HG02852 (cell line): ENCODE measurements around the gene HK1.
"Not testable (repeated sequence)": the region's sequence is repeated elsewhere in the genome, so short reads cannot be mapped to it uniquely, and the experiment has no call there.

Experiments
- ATAC-seq: cut with Tn5 transposase; IDR thresholded peaks from one replicate; pipeline ENCODE4 v1.9.1; 2021; ENCODE audit warnings: mild to moderate bottlenecking, moderate library complexity; ENCODE audit not compliant: unreplicated experiment

HK1 gene

DNA sequence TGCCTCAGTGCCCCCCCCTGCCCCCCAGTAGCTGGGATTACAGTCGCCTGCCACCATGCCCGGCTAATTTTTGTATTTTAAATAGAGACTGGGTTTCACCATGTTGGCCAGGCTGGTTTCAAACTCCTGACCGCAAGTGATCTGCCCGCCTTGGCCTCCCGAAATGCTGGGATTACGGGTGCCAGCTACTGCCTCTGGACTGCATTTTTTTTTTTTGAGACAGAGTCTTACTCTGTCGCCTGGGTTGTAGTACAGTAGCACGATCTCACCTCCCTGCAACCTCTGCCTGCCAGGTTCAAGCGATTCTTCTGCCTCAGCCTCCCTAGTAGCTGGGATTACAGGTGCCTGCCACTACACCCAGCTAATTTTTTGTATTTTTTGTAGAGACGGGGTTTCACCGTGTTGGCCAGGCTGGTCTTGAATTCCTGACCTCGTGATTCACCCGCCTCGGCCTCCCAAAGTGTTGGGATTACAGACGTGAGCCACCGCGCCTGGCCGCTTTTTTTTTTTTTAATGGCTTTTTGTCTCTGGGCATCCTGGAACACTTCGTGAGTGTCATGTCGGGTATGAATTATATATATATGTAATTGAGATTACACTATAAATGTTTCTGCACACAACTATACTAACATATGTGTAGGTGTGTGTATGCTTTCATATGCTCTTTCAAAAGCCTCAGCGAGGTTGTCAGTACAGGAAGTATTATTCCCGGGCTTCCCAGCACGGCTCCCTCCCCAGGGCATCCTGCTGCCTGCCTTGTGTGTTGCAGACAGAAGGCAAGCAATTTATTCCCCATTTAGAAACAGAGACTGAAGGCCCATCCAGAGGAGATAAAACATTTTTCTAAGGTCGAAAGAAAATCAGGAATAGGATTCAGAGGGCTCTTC lies 47.6 kb downstream of the HK1 start:
- ATAC-seq, result not testable (repeated sequence)

DNA sequence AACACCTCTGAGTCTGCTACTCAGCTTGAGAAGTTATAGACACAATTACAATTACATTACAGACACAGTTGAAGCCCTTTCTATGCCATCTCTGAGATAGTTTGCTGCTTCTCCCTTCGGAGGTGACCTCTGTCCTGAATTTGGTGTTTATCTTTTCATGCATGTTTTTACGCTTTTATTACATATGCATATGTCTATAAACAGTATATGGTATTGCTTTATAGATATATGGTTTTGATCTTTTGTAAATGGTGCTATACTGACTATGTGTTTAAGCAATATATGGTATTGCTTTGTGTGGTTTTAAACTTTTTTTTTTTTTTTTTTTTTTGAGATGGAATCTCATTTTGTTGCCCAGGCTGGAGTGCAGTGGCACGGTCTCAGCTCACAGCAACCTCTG lies 48.4 kb downstream of the HK1 start:
- no peak for ATAC-seq

DNA sequence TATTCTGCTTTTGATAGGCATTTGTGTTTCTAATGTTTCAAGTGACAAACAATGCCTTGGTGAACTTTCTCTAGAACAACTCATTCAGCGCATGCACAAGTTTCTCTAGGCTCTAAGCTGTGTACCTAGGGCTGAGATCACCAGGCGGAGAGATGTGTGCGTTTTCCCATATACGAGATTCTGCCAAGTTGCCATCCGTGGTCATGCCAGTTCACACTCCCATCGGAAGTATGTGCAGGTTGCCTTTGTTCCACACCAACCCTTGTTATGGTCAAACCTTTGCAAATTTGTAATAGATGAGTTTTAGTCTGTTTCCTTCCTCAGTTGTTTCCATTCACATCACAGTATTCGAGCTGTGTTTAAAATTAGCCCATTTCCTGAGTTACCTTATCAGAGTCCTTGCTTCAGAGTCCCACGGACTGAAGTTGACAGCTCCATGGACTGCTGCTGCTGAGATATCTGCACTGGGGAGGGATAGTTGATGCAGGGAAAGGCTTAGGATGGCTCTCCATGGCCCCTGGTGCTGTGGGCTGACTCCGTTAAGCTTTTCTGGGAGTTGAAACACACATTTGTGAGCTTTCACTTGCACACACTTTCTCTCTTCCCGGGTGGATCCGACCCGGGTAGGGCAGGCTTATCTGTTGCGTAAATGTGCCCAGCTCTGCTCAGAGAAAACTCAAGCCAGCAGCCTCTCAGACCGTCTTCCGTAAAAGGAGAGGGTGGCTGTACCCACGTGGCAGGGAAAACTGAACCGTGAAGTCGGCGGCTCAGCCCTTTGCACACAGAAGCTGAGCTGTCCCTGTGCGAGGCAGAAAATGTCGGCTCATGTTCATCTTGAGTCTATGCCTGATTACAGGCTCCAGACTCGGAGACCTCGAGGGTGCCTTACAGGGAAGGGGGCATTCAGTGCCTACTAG lies 49.4 kb downstream of the HK1 start:
- peak; percentile 89 for ATAC-seq

DNA sequence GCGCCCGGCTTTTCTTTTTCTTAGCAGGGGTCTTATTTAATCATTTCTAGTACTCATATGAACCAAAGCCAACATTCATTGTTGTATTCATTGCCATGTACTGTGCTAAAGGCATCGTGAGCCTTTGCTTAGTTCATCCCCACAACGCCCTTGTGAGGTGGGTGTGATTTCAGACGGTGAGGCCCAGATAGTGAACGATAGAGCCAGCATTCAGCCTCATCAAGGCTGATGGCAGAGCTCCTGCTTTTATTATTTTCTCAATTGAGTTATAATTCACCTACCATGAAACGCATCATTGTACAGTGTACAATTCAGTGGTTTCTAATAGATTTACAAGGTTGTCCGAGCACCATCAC lies 50.1 kb downstream of the HK1 start:
- ATAC-seq, result peak; percentile 18

DNA sequence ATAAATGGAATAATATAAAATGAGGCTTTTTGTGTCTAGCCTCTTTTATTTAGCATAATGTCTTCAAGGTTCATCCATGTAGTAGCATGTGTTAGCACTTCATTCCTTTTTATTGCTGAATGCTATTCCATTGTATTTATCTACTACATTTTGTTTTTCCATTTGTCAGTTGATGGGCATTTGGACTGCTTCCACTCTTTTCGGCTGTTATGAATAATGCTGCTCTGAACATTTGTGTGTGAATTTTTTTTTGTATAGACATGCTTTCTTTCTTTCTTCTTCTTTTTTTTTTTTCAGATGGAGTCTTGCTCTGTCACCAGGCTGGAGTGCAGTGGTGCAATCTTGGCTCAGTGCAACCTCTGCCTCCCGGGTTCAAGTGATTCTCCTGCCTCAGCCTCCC lies 50.6 kb downstream of the HK1 start:
- not testable (repeated sequence) for ATAC-seq

DNA sequence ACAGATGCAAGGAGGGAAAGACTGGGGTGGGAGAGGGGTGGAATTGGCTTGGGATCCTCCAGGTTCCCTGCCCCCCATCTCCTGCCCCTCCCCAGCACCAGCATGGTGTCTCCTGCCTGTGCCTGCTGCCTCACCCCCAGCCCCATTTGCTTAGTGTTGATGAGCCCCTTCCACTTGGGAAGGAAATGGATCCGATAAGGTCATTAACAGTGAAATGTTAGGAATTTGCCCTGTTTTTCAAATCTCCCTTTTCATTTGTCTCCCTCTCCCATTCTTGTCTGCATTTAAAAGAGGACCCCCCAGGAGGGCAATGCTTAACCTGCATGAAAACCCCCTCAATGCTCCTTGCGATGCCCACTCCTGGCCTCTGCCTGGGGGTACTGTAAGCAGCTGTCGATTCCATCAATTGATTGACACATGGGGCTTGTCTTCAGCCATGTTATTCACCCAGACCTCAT lies 51.5 kb downstream of the HK1 start:
- ATAC-seq, result no peak

DNA sequence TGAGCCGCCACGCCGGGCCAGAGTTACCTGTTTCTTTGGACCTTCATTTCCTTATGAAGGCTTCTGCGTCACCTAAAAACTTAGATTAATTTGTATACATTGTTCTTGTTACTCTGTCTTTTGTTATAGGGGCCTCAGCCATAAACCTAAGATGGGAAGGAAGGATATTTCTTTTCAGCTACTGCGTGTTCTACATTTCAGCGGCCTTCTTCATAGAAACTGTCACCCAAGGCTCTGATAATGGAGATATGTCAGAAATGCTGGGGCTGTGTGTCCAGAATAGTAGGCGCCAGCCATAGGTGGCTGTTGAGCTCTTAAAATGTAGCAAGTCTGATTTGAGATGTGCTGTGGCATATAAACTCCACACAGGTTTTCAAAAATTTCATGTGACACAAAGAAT lies 52.9 kb downstream of the HK1 start:
- no peak for ATAC-seq

DNA sequence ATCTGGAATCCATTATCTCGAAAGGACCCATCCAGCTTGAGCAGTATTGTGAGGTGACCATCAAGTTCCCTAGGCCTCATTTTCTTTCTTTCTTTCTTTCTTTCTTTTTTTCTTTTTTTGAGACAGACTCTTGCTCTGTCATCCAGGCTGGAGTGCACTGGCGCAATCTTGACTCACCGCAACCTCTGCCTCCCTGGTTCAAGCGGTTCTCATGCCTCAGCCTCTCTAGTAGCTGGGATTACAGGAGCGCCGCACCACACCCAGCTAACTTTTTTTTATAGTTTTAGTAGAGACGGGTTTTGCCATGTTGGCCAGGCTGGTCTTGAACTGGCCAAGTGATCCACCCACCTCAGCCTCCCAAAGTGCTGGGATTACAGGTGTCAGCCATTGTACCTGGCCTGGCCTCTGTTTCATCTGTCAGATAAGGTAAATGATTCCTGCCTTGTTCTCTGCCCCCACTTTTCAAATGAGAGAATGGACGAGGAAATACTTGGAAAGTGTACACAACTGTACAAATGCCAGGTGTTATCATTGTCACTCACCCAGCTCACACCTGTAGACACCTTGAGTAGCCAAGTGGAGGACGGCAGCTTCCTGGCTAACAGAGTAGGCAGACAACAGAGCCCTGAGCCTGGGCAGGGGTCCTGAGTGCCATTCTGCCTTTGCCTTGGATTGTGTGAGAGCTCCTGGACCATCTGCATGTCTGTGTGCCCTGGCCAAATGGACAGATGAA lies 54.1 kb downstream of the HK1 start:
- ATAC-seq, result no peak

DNA sequence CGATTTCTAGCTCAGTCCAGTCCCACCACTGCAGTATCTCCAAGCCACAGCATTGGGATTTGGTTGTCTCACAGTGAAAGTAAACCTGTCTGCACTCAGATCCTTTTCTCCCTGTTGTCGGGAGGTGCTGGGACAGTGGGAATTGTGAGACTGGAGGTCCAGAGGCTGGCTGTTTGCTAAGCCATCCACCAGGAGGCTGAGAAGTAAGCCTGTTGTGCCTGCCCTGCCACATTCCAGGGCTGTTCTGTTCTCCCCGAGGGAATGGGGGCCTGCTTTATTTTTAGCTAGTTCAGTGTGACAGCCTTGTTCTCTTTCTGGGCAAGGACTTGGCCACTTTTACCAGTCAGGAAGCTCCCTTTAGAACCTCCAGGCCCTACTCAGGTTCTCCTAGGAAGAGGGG lies 54.9 kb downstream of the HK1 start:
- ATAC-seq, result no peak

DNA sequence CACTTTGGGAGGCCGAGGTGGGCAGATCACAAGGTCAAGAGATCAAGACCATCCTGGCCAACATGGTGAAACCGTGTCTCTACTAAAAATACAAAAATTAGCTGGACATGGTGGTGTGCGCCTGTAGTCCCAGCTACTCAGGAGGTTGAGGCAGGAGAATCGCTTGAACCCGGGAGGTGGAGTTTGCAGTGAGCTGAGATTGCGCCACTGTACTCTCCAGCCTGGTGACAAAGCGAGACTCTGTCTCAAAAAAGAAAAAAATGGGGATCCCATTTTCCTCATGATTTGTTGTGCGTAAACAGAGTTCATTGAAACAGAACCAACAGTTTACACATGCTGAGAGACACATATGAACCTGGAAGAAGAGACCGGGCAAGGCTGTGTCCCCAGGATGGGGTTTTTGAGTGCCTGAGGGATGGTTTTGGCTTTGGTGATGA lies 55.6 kb downstream of the HK1 start:
- not testable (repeated sequence) for ATAC-seq

DNA sequence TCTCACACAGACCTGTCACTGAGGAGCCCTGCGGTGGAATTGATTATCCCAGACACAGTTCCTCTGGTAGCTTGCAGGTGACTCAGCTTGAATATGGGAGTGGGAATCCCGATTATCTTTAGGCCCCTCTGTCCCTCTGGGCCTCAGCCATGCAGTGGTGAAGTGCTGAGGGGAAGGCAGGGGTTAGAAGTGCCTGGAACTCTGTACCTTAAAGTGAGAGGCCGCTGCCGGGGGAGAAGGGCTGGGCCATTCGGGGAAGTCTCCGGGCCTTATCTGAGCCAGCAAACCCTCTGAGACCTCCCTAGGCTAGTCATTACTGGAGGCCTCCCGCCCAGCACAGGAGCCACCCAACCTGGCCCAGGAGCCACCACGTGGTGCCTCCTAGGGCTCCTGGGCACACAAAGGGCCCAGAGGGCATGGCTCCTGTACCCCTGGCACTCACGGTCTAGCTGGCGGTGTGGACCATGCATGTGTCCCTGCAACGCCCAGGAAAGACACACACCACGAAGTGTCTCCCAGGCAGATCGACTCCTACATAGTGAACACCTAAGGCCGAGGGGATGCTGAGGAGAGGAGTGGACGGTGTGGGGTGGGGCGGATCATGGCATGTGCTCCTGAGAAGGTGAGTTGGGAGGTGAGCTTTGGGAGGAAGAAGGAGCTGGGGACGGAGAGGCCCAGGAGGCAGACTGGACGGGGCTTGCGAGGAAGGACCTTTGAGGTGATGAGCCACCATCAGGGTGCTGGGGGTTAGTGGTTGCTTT lies 56.2 kb downstream of the HK1 start:
- peak; percentile 32 for ATAC-seq

DNA sequence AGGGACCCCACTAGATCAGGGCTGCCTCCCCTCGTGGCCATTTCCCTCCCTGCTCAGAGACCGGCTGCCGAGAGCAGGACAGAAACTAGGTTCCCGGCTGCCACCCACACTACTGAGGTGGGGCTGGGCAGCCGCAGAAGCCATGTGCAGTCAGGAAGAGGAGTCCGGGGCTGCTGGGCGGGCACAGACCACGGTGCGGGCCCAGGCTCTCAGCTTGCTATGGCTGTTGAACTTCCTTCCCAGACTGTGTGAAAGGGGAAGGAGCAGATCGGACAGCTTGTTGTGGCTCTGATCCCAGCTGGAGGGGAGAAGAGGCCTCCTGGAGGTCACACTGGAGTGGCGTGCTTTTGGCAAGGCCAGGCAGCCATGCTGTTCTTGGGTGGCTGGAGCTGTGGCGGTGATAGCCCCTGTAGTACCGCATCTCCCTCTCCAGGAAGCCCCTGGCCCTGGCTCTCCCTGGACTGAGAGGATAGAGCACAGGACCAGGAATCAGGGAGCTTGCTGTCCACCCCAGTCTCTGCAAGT lies 56.8 kb downstream of the HK1 start:
- peak; percentile 43 for ATAC-seq

DNA sequence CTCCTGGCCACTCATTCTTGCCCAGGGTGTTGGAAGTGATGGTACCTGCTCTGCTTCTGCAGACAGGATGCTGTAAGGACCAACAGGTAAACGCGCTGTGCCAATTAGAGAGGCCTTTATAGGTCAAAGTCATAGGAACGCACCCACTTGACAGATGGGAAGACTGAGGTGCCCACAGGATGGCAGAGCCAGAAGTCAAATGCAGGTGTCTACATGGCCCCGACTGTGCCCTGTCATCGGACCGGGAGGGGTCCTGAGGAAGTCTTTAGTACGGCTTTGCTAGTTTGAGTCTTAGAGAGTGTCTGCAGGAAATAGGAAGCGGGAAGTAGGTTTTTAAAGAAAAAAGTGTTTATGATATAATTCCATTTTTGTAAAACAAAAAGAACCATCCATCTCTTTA lies 57.3 kb downstream of the HK1 start:
- no peak for ATAC-seq

DNA sequence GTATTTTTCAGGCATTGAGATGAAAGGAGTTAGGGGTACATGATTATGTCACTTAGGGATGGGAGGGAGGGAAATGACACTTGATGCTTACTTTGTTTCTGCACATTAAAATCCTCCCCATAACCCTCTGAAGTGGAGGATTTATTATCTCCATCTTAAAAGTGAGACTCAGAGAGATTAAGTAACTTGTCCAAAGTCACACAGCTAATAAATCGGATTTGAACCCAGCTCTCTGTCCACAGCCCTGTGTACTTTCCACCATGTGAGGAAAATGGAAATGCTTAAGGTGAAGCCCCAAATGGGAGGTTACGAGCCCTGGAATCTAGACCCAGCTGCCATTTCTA lies 58.6 kb downstream of the HK1 start:
- no peak for ATAC-seq

DNA sequence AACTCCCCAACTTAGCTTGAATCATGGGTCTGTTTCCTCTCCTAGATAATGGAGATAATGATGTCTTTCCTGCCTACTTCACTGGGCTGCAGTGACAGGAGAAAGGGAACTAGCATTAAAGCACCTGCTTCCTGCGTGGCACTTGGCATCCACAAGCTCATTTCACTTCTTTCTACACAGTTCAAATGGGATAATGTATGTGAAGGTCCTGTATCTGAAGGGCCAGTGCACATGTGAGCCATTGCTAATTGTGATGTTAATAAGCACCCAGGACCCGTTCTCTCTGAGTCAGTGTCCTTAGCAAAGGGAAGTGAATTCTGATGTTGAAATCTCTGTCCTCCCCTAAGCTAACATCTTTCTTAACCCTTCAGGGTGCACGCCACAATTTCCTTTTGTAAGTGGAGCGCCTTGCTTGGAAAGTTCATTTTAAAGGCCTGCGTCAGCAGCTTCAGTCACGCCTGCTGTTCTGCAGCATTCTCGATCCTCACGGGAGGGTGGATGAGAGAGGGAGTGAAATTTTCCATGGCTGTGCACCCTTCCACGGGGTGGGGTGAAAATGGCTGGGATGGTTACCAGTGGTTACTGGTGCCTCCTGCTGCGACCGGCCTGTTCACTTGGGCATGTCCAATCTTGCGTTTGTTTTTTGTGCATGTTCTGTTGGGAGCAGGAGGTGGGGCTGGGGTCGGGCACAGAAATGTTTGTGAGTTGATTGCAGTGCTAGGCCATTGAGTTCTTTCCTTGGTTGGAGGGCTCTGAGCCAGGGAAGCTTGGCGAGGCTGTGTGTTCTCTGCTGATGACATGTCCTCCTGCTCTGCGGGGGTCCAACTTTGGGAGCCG lies 59.2 kb downstream of the HK1 start:
- no peak for ATAC-seq

DNA sequence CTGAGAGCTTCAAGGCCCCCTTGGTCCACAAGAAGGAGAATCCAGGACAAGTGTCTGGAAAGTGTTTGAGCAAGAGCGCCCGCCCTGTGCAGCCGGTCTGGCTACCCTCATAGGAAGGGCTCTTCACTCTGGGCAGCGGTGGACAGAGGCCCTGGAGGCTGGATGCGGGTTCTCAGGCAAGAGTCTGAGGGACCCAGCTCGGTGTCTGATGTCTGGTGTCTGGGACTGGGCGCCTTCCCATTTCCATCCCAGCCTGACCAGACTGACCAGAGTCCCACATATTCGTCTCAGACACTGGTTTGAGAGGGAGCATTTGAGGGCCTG lies 59.8 kb downstream of the HK1 start:
- no peak for ATAC-seq

DNA sequence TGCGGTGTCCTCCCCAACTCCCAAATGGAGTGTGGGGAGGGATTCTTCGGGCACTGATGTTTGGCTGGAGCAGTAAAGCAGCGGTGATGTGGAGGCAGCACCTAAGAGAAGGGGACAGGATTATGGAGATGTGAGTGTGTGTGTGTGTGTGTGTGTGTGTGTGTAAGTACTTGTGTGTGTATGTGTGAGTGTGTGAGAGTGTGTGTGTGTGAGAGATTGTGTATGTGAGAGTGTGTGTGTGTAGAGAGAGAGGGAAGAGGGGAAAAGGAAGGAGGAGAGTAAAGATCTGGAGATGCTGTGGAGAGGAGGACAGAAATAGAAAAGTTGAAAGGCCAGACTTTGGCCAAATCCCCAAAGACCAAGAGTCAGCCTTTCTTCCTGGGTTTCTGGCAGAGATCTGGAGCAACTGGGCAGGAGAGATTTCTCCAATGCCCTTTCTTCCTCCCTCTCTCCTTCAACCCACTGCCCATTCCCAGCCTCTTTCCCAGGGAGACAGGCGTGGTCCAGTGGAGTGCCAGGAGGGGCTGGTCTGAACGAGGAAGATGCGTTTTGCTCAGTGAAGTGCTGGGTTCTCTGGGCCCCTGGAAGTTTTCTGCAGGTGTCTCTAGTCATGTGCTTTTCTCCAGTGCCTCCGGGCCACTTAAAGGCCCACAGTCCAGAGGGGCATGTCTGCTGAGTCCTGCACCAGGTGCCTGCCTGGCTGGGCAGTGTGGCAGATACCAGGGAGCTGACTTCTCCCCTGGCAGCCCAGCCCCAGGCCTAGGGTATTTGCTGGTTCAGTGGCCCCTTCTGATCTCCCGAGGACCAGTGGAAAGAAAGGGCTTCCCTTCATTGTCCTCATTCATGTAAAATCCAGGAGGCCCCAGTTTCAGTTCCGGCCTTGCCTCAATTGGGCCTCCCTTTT lies 60.5 kb downstream of the HK1 start:
- no peak for ATAC-seq

DNA sequence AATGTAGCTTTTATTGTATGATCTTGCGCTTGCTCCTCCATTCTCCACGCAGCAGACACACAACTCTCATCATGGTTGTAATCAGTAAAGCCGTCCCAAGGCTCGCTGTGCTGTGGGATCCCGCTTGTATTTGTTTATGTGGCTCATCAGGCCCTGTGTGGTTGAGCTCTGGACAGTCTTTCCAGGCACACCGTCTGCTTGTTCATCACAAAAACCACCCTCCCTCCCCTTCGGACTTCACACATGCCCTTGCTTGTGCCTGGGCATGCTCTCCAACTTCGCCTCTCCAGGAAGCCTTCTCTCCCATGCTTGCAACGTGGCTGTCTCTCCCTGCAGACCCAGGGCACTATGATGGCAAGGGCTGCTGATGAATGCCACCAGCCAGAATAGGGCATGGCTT lies 62.4 kb downstream of the HK1 start:
- ATAC-seq, result no peak

DNA sequence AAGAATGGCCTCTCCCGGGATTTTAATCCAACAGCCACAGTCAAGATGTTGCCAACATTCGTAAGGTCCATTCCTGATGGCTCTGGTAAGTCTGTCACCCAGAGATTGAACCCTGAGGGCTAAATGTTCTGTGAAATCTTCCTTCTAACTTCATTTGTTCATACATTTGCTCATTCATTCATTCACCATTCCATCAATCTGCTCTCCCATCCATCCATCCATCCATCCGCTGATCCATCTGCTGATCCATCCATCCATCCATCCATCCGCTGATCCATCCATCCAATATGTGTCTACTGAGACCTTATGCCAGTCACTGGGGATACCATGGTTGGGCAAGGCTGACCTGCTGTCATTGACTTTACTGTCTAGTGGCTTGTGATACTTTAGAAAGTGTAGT lies 65.6 kb downstream of the HK1 start:
- no peak for ATAC-seq
